ENCODE measurements around the gene PRPF6. TPM values are rescaled to one million over a fixed set of nuclear protein-coding genes. Genes with fewer than 3 reads are reported as not detected.

The PRPF6 gene
- total and polyA plus RNA-seq, 2 donors from 2014 or later = 51.3 to 73.3 TPM

- DNase-seq = no peak
- H3K27ac ChIP-seq (ENCODE audit: low read depth in 2 of 2, low read length in 2 of 2) = peak overlapping the region; percentile 68 to 77
- TF ChIP-seq CTCF (IDR thresholded peaks at IDR 0.05; ENCODE audit: borderline replicate concordance, extremely low read depth, insufficient read depth) = no peak
- no peaks in the 10 kb centered on the region for H3K9me3 ChIP-seq (ENCODE audit: control insufficient read depth in 2 of 3, insufficient read depth in 1 of 3, low read length in 3 of 3)
- no peaks in the 10 kb centered on the region for H3K36me3 ChIP-seq (ENCODE audit: control insufficient read depth in 2 of 3, insufficient read depth in 3 of 3, low read length in 3 of 3)
- H3K4me3 ChIP-seq (ENCODE audit: low read length in 3 of 3) = peak overlapping the region in 1 of 3 donors; percentile 29
- no peak for FAIRE-seq
- intact Hi-C loops (cut with DNase I) = loop anchor here (5.0 kb wide), 1 partner anchor 435 kb away; no protein-coding TSS in a partner anchor
- H3K4me1 ChIP-seq (ENCODE audit: control insufficient read depth in 2 of 3, insufficient read depth in 2 of 3, low read depth in 1 of 3, low read length in 3 of 3) = peaks cover 0 to 23% (median 0%) of the 10 kb centered on the region in 3 donors
- no peaks in the 10 kb centered on the region for H3K27me3 ChIP-seq (ENCODE audit: control insufficient read depth, insufficient read depth, low read length)
- H3K9ac ChIP-seq (ENCODE audit: low read length in 3 of 3) = no peak overlapping the region
Observed at GRCh38 chr20:64056889-64057627, 76.1 kb downstream of the PRPF6 start.

GRCh38 chr20:64057628-64058498 is 76.9 kb downstream of the PRPF6 start:
- TF ChIP-seq CTCF (IDR thresholded peaks at IDR 0.05; ENCODE audit: borderline replicate concordance, extremely low read depth, insufficient read depth) = peak; percentile 72
- H3K4me1 ChIP-seq (ENCODE audit: control insufficient read depth in 2 of 3, insufficient read depth in 2 of 3, low read depth in 1 of 3, low read length in 3 of 3) = peaks cover 0 to 27% (median 0%) of the 10 kb centered on the region in 3 donors
- no peaks in the 10 kb centered on the region for H3K27me3 ChIP-seq (ENCODE audit: control insufficient read depth, insufficient read depth, low read length)
- no peak overlapping the region for H3K9ac ChIP-seq (ENCODE audit: low read length in 3 of 3)
- FAIRE-seq = no peak
- H3K27ac ChIP-seq (ENCODE audit: low read depth in 2 of 2, low read length in 2 of 2) = peak overlapping the region; percentile 7 to 68
- peak in 4 of 5 donors; percentile 82 to 93 (median 89) for DNase-seq
- H3K36me3 ChIP-seq (ENCODE audit: control insufficient read depth in 2 of 3, insufficient read depth in 3 of 3, low read length in 3 of 3) = no peaks in the 10 kb centered on the region
- no peaks in the 10 kb centered on the region for H3K9me3 ChIP-seq (ENCODE audit: control insufficient read depth in 2 of 3, insufficient read depth in 1 of 3, low read length in 3 of 3)
- intact Hi-C loops (cut with DNase I) = loop anchor here (5.0 kb wide), 1 partner anchor 436 kb away; no protein-coding TSS in a partner anchor
- H3K4me3 ChIP-seq (ENCODE audit: low read length in 3 of 3) = peak overlapping the region in 1 of 3 donors; percentile 29

GRCh38 chr20:64058536-64058935 is 77.6 kb downstream of the PRPF6 start:
- no peak for TF ChIP-seq CTCF (IDR thresholded peaks at IDR 0.05; ENCODE audit: borderline replicate concordance, extremely low read depth, insufficient read depth)
- no peaks in the 10 kb centered on the region for H3K36me3 ChIP-seq (ENCODE audit: control insufficient read depth in 2 of 3, insufficient read depth in 3 of 3, low read length in 3 of 3)
- DNase-seq (no peak), FAIRE-seq (no peak)
- no peaks in the 10 kb centered on the region for H3K9me3 ChIP-seq (ENCODE audit: control insufficient read depth in 2 of 3, insufficient read depth in 1 of 3, low read length in 3 of 3)
- intact Hi-C loops (cut with DNase I) = loop anchor here (5.0 kb wide), 1 partner anchor 436 kb away; no protein-coding TSS in a partner anchor
- no peak overlapping the region for H3K27ac ChIP-seq (ENCODE audit: low read depth in 2 of 2, low read length in 2 of 2)
- H3K9ac ChIP-seq (ENCODE audit: low read length in 3 of 3) = no peak overlapping the region
- no peak overlapping the region for H3K4me3 ChIP-seq (ENCODE audit: low read length in 3 of 3)
- no peaks in the 10 kb centered on the region for H3K27me3 ChIP-seq (ENCODE audit: control insufficient read depth, insufficient read depth, low read length)
- H3K4me1 ChIP-seq (ENCODE audit: control insufficient read depth in 2 of 3, insufficient read depth in 2 of 3, low read depth in 1 of 3, low read length in 3 of 3) = peaks cover 0 to 22% (median 0%) of the 10 kb centered on the region in 3 donors
